Measurements from ENCODE around the gene TM9SF1. TPM values are rescaled to one million over a fixed set of nuclear protein-coding genes. Genes with fewer than 3 reads are reported as not detected.

Gene TM9SF1
- total and polyA plus RNA-seq, 2 donors (not counting 1 experiment from before 2014, with no cell fraction given) = 7.6 to 24.5 TPM

- Histone ChIP-seq H3K9me3 (ENCODE audit: control extremely low read depth in 1 of 3, control insufficient read depth in 2 of 3, insufficient read depth in 1 of 3, low read length in 2 of 3) (no peaks in the 10 kb centered on the region), H3K27me3 (replicated peaks in 1 of 4; ENCODE audit: control extremely low read depth in 1 of 4, control insufficient read depth in 3 of 4, insufficient read depth in 4 of 4, low read length in 3 of 4) (no peaks in the 10 kb centered on the region), H3K79me2 (ENCODE audit: control insufficient read depth, insufficient read depth, low read length) (peaks cover 70% of the 10 kb centered on the region), H4K20me1 (ENCODE audit: control insufficient read depth, insufficient read depth, low read length, poor library complexity, severe bottlenecking) (no peaks in the 10 kb centered on the region), H3K9ac (ENCODE audit: low read length) (peak within 1 kb of the TSS; percentile 96), H3K4me3 (ENCODE audit: control extremely low read depth in 1 of 5, extremely low read depth in 1 of 5, insufficient read depth in 1 of 5, low read depth in 2 of 5, low read length in 4 of 5) (peak within 1 kb of the TSS; percentile 62 to 89 (median 84)), H3K4me1 (ENCODE audit: control insufficient read depth in 2 of 2, insufficient read depth in 2 of 2, low read length in 2 of 2) (peaks cover 32 to 33% of the 10 kb centered on the region in 2 donors), H2AFZ (ENCODE audit: insufficient read depth, low read depth, low read length, poor library complexity, severe bottlenecking) (peak within 1 kb of the TSS; percentile 77), H3K36me3 (replicated peaks in 1 of 2; ENCODE audit: control extremely low read depth in 1 of 2, control insufficient read depth in 1 of 2, extremely low read depth in 1 of 2, insufficient read depth in 2 of 2, low read length in 1 of 2) (peaks cover 4 to 40% of the 10 kb centered on the region in 2 experiments), H3K27ac (ENCODE audit: low read length in 2 of 2) (peak within 1 kb of the TSS; percentile 93 to 98), H3K4me2 (replicated peaks; ENCODE audit: low read depth, low read length, poor library complexity, severe bottlenecking) (peak within 1 kb of the TSS; percentile 73)
- CTCF ChIA-PET = interaction anchor here (0.7 to 4.2 kb wide), 16 partner anchors 9 to 223 kb away, joined by 3 to 24 read pairs (median 4); partner anchors contain the start of genes CBLN3, CIDEB, DHRS1 and IPO4
- Mint-ChIP-seq H3K27me3 (no peaks in the 10 kb centered on the region), H3K4me1 (peaks cover 43% of the 10 kb centered on the region), H3K9me3 (ENCODE audit: insufficient read depth) (no peaks in the 10 kb centered on the region), H3K4me3 (peak within 1 kb of the TSS; percentile 93), H3K27ac (peak within 1 kb of the TSS; percentile 98)
- peak; percentile 97 for DNase-seq
- peak; percentile 3 for TF ChIP-seq CTCF (IDR thresholded peaks at IDR 0.05)
- no peak for TF ChIP-seq EZH2 (IDR thresholded peaks at IDR 0.05; ENCODE audit: borderline replicate concordance, insufficient read depth, low read depth, low read length, poor library complexity, severe bottlenecking)
- POLR2A ChIA-PET = interaction anchor here (0.5 to 5.3 kb wide), 20 partner anchors 10 to 218 kb away, joined by 3 to 64 read pairs (median 4); partner anchors contain the start of genes CBLN3, DCAF11, EMC9 and GMPR2
- under 1% methylated on average over 46 of the region's 53 CpGs for WGBS (ENCODE audit: insufficient coverage)
- ATAC-seq (ENCODE audit: low read depth) = peak; percentile 77
- intact Hi-C loops (cut with micrococcal nuclease) = loop anchor here (1.0 to 10.0 kb wide), 10 partner anchors 18 to 658 kb away; partner anchors contain the start of genes DCAF11, DHRS1, EMC9 and GMPR2
Measured at GRCh38 chr14:24212924-24213865, 18.0 kb upstream of the TM9SF1 start, which contains the start of gene CHMP4A. CHMP4A (minus strand) TSS chr14:24213488; CDS start chr14:24213439, 49 bp downstream.
